GM10248 (cell line): ENCODE measurements around the gene LRRC14B.

ENCODE experiments used
- CTCF ChIA-PET: fragments of 300-600 bp; sonication (Branson Sonifier 250); formaldehyde crosslinking; extraction: SDS; loops from one replicate; lab custom pipeline; 2021; ENCODE audit warnings: antibody characterized with exemption; lab: Yijun Ruan, JAX
- POLR2A ChIA-PET: fragments of 350-650 bp; sonication (Branson Sonifier 250); formaldehyde crosslinking; extraction: SDS; loops from one replicate; lab custom pipeline; 2020; ENCODE audit warnings: antibody characterized with exemption; lab: Yijun Ruan, JAX
- DNase-seq: peaks from one replicate; pipeline ENCODE4 v3.0.0; 2012; ENCODE audit errors: extremely low spot score
- CTCF ChIP-seq: IDR thresholded peaks from 2 replicates; pipeline ENCODE4 v1.5.1; 2012; ENCODE audit warnings: mild to moderate bottlenecking, low read depth; ENCODE audit errors: extremely low read depth, missing control alignments, control extremely low read depth

Gene LRRC14B

DNA sequence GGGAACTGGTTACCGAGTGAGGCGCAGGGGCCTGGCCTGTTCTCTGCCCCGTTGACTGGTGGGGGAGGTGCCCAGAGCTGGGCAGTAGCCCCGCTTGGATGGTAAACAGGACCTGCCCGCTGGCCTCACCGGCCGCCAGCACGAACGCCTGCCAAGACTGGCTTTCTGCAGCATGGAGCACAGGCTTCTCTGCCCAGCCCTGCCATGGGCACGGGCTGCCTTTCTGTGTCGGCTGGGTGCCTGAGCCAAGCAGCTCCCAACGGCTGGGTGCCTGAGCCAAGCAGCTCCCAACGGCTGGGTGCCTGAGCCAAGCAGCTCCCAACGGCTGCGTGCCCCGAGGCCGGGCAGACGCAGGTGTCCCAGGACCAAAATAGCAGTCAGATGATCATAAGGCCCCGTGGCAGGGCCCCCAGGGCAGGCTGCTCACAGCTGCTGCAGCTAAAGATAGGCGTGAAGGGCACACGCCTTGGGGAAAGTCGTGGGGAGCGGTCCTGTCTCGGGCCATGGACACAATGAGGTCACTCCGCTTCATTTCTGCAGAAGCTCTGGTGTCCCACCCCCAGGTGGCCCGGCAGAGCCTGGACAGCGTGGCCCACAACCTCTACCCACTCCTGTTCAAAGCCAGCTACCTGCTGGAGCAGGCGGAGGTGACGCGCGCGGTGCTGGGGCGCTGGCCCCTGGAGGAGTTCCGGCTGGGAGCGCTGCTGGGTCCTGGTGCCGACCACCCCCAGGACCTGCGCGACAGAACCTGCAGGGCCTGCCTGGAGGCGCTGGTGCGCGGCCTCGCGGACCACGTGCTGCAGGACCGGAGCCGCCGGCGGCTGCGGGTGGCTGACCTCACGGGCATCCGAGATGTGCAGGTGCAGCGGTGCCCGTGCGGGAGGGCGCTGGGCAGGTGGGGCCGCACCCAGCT lies at the start of gene LRRC14B:
LRRC14B (plus strand) TSS at position 460 of the 913 bp plus-strand sequence; CDS start at position 504, 44 bp downstream.
- no peak for TF ChIP-seq CTCF
- ChIA-PET CTCF (interaction anchor here (1.0 to 1.2 kb wide), 3 partner anchors 11 to 713 kb away, joined by 3 read pairs; no protein-coding TSS in a partner anchor), POLR2A (no interaction called here)
- peak; percentile 55 for DNase-seq

DNA sequence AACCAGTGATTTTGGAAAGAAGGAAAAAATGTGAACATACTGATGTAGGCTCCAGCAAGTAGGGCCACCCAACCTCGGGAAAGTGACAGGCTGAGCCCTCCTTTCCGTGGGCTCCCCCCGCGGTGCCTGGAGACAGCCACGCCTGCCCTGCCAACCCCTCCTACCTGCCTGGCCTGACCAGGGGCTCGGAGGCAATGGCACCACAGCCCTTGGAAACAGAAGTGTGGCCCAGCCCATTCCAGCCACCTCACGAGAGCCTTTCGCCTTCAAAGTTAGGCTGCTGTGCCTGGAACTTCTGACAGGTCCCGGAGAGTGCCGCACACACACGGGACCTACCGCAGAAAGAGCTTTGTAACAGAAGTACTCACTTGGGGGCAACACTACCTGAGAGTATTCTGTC lies 49.5 kb upstream of the LRRC14B start:
- CTCF ChIA-PET = no interaction called here
- peak; percentile 17 for DNase-seq
- POLR2A ChIA-PET = no interaction called here
- no peak for TF ChIP-seq CTCF

- ChIA-PET POLR2A (no interaction called here), CTCF (no interaction called here)
- no peak for DNase-seq
- TF ChIP-seq CTCF = no peak
Observed at GRCh38 chr5:142246-142810, 49.0 kb upstream of the LRRC14B start.

DNA sequence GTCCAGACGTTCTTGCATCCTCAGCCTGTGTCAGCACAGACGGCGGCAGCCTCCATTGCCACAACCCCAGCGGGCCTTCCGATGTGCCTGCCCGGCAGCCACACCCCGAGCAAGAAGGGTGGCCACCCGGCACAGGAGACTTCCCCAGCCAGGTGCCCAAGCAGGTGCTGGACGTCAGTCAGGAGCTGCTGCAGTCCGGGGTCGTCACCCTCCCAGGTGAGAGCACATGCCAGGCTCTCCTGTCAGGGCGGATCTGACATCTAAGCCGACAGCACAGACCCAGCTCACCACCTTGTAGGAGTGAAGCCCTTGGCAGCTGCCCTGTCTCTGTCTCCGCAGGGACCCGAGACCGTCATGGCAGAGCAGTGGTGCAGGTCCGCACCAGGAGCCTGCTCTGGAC lies 48.3 kb upstream of the LRRC14B start:
- ChIA-PET POLR2A (no interaction called here), CTCF (no interaction called here)
- no peak for TF ChIP-seq CTCF
- DNase-seq = no peak

DNA sequence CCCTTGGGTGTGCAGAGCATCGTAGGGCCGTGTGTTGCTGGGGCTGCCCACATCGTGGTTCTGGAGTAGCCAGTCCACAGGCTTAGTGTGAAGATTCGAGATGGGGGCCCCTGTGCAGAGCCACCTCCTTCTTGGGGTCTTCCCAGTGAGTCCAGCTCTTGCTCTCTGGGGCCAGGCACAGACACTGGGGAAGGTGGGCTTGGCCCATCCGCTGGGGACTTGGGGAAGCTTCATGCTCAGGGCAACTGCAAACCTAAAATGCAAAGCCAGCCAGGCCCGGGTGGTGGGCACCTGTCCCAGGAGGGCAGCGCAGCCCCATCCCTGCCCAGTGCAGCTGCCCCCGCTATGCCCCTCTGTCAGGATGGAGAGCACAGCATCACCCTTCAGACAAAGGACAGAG lies 46.4 kb upstream of the LRRC14B start:
- ChIA-PET CTCF (no interaction called here), POLR2A (no interaction called here)
- no peak for DNase-seq
- no peak for TF ChIP-seq CTCF

- TF ChIP-seq CTCF = no peak
- no peak for DNase-seq
- ChIA-PET CTCF (no interaction called here), POLR2A (no interaction called here)
Observed at GRCh38 chr5:145585-146323, 45.5 kb upstream of the LRRC14B start.
